ENCODE data around the gene MDN1. TPM values are rescaled to one million over a fixed set of nuclear protein-coding genes. Genes with fewer than 3 reads are reported as not detected.
"Not testable (repeated sequence)": the region's sequence is repeated elsewhere in the genome, so short reads cannot be mapped to it uniquely, and the experiment has no call there.

Gene MDN1
- total RNA-seq, 4 donors from 2014 or later: 14.5 to 38.6 (median 27.8) TPM

DNA sequence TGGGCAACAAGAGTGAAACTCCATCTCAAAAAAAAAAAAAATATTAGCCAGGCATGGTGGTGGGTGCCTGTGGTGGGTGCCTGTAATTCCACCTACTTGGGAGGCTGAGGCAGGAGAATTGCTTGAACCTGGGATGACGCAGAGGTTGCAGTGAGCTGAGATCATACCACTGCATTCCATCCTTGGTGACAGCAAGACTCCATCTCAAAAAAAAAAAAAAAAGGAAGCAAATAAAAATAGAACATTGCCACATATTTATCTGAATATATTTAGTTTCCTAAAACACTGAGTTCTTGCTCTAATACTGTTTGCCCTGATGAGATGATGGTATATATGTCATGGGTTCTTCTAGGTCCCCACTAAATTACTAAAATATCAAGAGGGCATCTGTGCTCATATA lies 38.4 kb upstream of the MDN1 start:
- no peak overlapping the region for H3K4me3 ChIP-seq (ENCODE audit: low read depth, poor library complexity, severe bottlenecking)
- 92 to 96% methylated on average over 1 of the region's 1 CpG for WGBS, 2 donors
- intact Hi-C loops (cut with DNase I; ENCODE audit: low total_unique reads): no loop called here
- no peak for TF ChIP-seq POLR2A (IDR thresholded peaks at IDR 0.05)
- TF ChIP-seq, protein P1, sequence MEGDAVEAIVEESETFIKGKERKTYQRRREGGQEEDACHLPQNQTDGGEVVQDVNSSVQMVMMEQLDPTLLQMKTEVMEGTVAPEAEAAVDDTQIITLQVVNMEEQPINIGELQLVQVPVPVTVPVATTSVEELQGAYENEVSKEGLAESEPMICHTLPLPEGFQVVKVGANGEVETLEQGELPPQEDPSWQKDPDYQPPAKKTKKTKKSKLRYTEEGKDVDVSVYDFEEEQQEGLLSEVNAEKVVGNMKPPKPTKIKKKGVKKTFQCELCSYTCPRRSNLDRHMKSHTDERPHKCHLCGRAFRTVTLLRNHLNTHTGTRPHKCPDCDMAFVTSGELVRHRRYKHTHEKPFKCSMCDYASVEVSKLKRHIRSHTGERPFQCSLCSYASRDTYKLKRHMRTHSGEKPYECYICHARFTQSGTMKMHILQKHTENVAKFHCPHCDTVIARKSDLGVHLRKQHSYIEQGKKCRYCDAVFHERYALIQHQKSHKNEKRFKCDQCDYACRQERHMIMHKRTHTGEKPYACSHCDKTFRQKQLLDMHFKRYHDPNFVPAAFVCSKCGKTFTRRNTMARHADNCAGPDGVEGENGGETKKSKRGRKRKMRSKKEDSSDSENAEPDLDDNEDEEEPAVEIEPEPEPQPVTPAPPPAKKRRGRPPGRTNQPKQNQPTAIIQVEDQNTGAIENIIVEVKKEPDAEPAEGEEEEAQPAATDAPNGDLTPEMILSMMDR (IDR thresholded peaks at IDR 0.05): no peak
- DNase-seq (ENCODE audit: low spot score in 2 of 2): no peak

DNA sequence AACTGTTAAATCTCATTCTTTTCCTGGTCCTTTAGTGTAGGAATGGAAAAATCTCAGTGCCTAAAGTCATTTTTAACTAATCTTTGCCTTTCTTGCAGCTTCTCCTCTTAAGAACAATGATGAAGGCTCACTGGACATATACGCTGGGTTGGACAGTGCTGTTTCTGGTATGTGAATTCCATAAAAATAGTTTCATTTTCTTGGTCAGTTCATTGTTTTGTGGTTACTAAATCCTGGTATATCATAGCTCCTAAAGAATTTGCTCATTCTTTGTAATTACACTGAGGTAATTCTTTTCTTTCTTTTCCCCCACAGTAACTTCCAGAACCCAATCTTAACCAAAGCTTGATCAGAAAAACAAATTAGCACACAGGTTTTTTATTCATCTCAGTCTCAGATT lies 33.5 kb upstream of the MDN1 start:
- no peak for TF ChIP-seq POLR2A (IDR thresholded peaks at IDR 0.05)
- TF ChIP-seq, protein P1 (IDR thresholded peaks at IDR 0.05): no peak
- 96 to 97% methylated on average over 1 of the region's 1 CpG for whole genome bisulfite sequencing, 2 donors
- H3K4me3 ChIP-seq (ENCODE audit: low read depth, poor library complexity, severe bottlenecking): no peak overlapping the region
- intact Hi-C loops (cut with DNase I; ENCODE audit: low total_unique reads): no loop called here
- DNase-seq (ENCODE audit: low spot score in 2 of 2): no peak

DNA sequence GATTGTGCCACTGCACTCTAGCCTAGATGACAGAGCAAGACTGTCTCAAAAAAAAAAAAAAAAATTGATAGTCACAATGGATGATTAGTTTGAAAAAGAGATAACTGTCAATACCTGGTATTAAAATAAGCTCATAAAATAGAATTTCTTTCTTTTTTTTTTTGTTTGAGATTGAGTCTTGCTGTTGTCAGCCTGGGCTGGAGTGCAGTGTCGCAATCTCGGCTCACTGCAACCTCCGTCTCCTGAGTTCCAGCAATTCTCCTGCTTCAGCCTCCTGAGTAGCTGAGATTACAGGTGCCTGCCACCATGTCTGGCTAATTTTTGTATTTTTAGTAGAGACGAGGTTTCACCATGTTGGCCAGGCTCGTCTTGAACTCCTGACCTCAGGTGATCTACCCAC lies 27.9 kb upstream of the MDN1 start:
- 96 to 98% methylated on average over 5 of the region's 5 CpGs for WGBS, 2 donors
- DNase-seq (ENCODE audit: low spot score in 2 of 2); intact Hi-C loops (cut with DNase I; ENCODE audit: low total_unique reads): not testable (repeated sequence)

DNA sequence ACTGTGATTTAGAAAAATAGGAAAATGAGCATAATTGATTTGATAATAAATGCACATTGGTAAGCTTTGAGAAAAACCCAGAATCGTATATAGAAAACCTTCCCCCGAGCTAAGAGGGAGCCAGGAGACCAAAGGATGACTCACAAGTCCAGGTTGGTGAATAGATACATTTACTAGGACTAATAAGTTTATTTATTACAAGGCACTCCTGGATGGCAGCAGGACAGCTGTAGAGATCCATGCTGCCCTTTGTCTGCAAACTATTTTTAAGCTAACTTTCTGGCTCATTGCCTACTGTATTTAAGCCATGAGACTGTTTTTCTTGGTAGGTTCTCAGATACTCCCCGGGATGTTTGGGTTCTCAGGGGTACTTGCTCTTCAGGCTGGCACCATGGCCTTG lies 23.5 kb upstream of the MDN1 start:
- TF ChIP-seq, protein P1 (IDR thresholded peaks at IDR 0.05): no peak
- TF ChIP-seq POLR2A (IDR thresholded peaks at IDR 0.05): no peak
- no peak overlapping the region for H3K4me3 ChIP-seq (ENCODE audit: low read depth, poor library complexity, severe bottlenecking)
- WGBS, 2 donors: 55 to 65% methylated on average over 3 of the region's 3 CpGs
- intact Hi-C loops (cut with DNase I; ENCODE audit: low total_unique reads): no loop called here
- DNase-seq (ENCODE audit: low spot score in 2 of 2): no peak

More for the DNA sequence above, 27.9 kb upstream of the MDN1 start:
- H3K4me3 ChIP-seq (ENCODE audit: low read depth, poor library complexity, severe bottlenecking): not testable (repeated sequence)

DNA sequence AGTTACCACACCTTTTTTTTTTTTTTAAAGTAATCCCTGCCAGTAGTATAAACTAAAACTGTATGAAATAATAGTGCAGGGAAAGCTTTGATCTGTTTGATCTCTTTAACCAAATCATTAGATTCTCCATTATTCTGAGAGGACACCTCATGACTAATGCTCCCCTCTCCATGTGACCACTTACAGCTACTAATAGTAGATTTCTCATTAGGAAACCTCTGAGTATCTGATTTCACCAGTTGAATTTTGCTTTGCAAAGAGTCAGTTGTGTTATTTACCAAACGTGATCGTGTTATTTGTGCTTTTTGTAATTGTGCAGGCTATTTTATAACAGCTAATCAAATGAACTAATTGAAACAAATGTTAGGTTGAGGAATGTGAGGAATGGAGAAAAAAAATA lies 22.6 kb upstream of the MDN1 start:
- no peak overlapping the region for H3K4me3 ChIP-seq (ENCODE audit: low read depth, poor library complexity, severe bottlenecking)
- intact Hi-C loops (cut with DNase I; ENCODE audit: low total_unique reads): no loop called here
- 85 to 90% methylated on average over 2 of the region's 2 CpGs for WGBS, 2 donors
- DNase-seq (ENCODE audit: low spot score in 2 of 2): no peak
- no peak for TF ChIP-seq POLR2A (IDR thresholded peaks at IDR 0.05)
- TF ChIP-seq, protein P1 (IDR thresholded peaks at IDR 0.05): no peak

DNA sequence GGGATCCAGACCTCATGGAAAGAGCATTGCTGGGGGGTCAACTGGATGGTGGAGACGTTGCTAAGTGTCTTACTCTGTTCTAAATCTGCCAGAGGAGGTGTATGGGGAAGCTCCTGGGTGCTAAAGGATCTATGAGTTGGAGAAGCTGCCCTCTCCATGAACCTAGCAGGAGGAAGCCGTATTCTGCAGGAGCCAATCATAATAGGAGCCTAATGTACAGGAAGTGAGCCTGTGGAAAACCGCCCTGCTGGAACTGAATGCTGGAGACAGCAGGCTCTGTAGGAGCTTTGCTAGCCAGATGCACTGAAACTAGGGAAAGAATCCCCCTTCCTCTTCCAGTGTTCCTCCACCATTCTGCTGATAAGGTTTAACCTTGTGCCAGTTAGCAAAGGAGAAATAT lies 20.9 kb upstream of the MDN1 start:
- DNase-seq (ENCODE audit: low spot score in 2 of 2): peak in 1 of 2 donors; percentile 40
- no peak for TF ChIP-seq POLR2A (IDR thresholded peaks at IDR 0.05)
- TF ChIP-seq, protein P1 (IDR thresholded peaks at IDR 0.05): no peak
- 67 to 72% methylated on average over 3 of the region's 3 CpGs for WGBS, 2 donors
- H3K4me3 ChIP-seq (ENCODE audit: low read depth, poor library complexity, severe bottlenecking): no peak overlapping the region
- intact Hi-C loops (cut with DNase I; ENCODE audit: low total_unique reads): no loop called here
